K562 (cell line): ENCODE measurements around the gene LIN28A. TPM values are rescaled to one million over a fixed set of nuclear protein-coding genes. Genes with fewer than 3 reads are reported as not detected.

Source experiments
- BCLAF1 ChIP-seq, 2 experiments: fragments of 450-650 bp in 1 of 2; IDR thresholded peaks; 2 replicates each; pipeline ENCODE4 v1.6.1; 2011 to 2017; ENCODE audit warnings: low read depth in 2 of 2, antibody characterized with exemption in 1 of 2, borderline replicate concordance in 1 of 2, low read length in 1 of 2, mild to moderate bottlenecking in 1 of 2, mixed read lengths in 1 of 2; ENCODE audit not compliant: control insufficient read depth in 1 of 2
- BMI1 ChIP-seq: fragments of 150-350 bp; IDR thresholded peaks from 2 replicates; pipeline ENCODE4 v1.6.1; 2014; ENCODE audit warnings: low read length
- DLX4 ChIP-seq: fragments of 250-450 bp; sonication (Bioruptor Pico); IDR thresholded peaks from 2 replicates; pipeline ENCODE4 v1.6.1; 2021; ENCODE audit warnings: mild to moderate bottlenecking
- ETV5 ChIP-seq: sonication (generic); formaldehyde crosslinking; IDR thresholded peaks from 2 replicates; pipeline ENCODE4 v1.4.0; 2020; ENCODE audit warnings: low read depth, mild to moderate bottlenecking, missing genetic modification reagents
- HDAC3 ChIP-seq: fragments of 450-650 bp; IDR thresholded peaks from 2 replicates; pipeline ENCODE4 v1.6.1; 2018; ENCODE audit warnings: borderline replicate concordance, mild to moderate bottlenecking, moderate library complexity; ENCODE audit not compliant: partially characterized antibody
- MTA2 ChIP-seq: fragments of 450-650 bp; IDR thresholded peaks from 2 replicates; pipeline ENCODE4 v1.6.1; 2016; ENCODE audit warnings: low read depth
- NCOA6 ChIP-seq: fragments of 450-650 bp; IDR thresholded peaks from 2 replicates; pipeline ENCODE4 v1.6.1; 2017; ENCODE audit warnings: mild to moderate bottlenecking
- NEUROD1 ChIP-seq: fragments of 150-350 bp; IDR thresholded peaks from 2 replicates; pipeline ENCODE4 v1.6.1; 2014; ENCODE audit warnings: borderline replicate concordance, low read length, low read depth; ENCODE audit not compliant: partially characterized antibody
- NFE2L1 ChIP-seq: fragments of 450-650 bp; IDR thresholded peaks from 2 replicates; pipeline ENCODE4 v1.6.1; 2016; ENCODE audit warnings: missing genetic modification characterization, low read depth, mild to moderate bottlenecking, missing compliant biosample characterization, moderate library complexity, borderline replicate concordance
- NFRKB ChIP-seq: fragments of 450-650 bp; IDR thresholded peaks from 2 replicates; pipeline ENCODE4 v1.6.1; 2016; ENCODE audit warnings: low read depth
- RAD51 ChIP-seq: fragments of 450-650 bp; IDR thresholded peaks from 2 replicates; pipeline ENCODE4 v1.7.1; 2016; ENCODE audit warnings: low read depth, mild to moderate bottlenecking, borderline replicate concordance
- RB1 ChIP-seq: fragments of 450-650 bp; IDR thresholded peaks from 2 replicates; pipeline ENCODE4 v1.6.1; 2017; ENCODE audit warnings: low read depth, mild to moderate bottlenecking
- RBM14 ChIP-seq: fragments of 200-400 bp; formaldehyde crosslinking; IDR thresholded peaks from 2 replicates; pipeline ENCODE4 v1.6.1; 2018; ENCODE audit warnings: low read depth, mild to moderate bottlenecking, low read length, moderate library complexity, borderline replicate concordance; ENCODE audit not compliant: insufficient read depth
- YY1 ChIP-seq, 3 experiments: IDR thresholded peaks; 2 replicates each; pipeline ENCODE4 v1.6.1; 2011; ENCODE audit warnings: low read length in 2 of 3, mild to moderate bottlenecking in 2 of 3, moderate library complexity in 2 of 3, borderline replicate concordance in 1 of 3, control low read depth in 1 of 3, low read depth in 1 of 3; ENCODE audit not compliant: insufficient read depth in 3 of 3, insufficient replicate concordance in 2 of 3, control insufficient read depth in 1 of 3, insufficient read length in 1 of 3; ENCODE audit errors: extremely low read depth in 1 of 3
- ZKSCAN3 ChIP-seq: fragments of 250-450 bp; sonication (Bioruptor Pico); IDR thresholded peaks from 2 replicates; pipeline ENCODE4 v1.4.0; 2020
- ZNF436 ChIP-seq: fragments of 250-450, 450-650 bp; sonication (Bioruptor Pico); formaldehyde crosslinking; IDR thresholded peaks from 2 replicates; pipeline ENCODE4 v1.7.0; 2020; ENCODE audit warnings: mild to moderate bottlenecking
- polyA plus RNA-seq, 8 experiments: library from polyadenylated mRNA; depleted of rRNA in 4 of 8; stranded (reverse) in 5 of 8; unstranded in 3 of 8; fragments of >200 nt; fragmentation: Nextera tagmentation in 2 of 8; fragmentation: Illumina TruSeq in 1 of 8; extraction: Ambion mirVana in 2 of 8; extraction: Trizol in 1 of 8; gene quantifications; 2 replicates each; pipeline versions ENCODE4 v1.2.1 to v1.2.3, GENCODE V29; 2011 to 2014; ENCODE audit warnings: inconsistent platforms in 1 of 8, missing spikeins in 1 of 8
- total RNA-seq, 7 experiments: library from RNA; depleted of rRNA in 6 of 7; stranded (reverse); fragments of >200 nt in 6 of 7; fragmentation: Illumina TruSeq in 2 of 7; extraction: Trizol in 2 of 7; gene quantifications; 2 replicates each; pipeline versions ENCODE4 v1.2.1 to v1.2.3, GENCODE V29; 2011 to 2021; ENCODE audit warnings: low replicate concordance in 1 of 7
- TF ChIP-seq, protein P1 (sequence below): fragments of 450-650 bp; IDR thresholded peaks from 2 replicates; pipeline ENCODE4 v1.7.1; 2018; ENCODE audit warnings: mild to moderate bottlenecking, low read depth; ENCODE audit not compliant: partially characterized antibody
- TF ChIP-seq, protein P2 (sequence below): fragments of 250-450 bp; sonication (Bioruptor Pico); IDR thresholded peaks from 2 replicates; pipeline ENCODE4 v1.4.0; 2020; ENCODE audit warnings: borderline replicate concordance

The LIN28A gene
- total and polyA plus RNA-seq, 9 of the 15 experiments (the other 6 are each of a cell fraction or from before 2014, with no cell fraction given) = 0.80 to 5.4 (median 3.9) TPM

DNA sequence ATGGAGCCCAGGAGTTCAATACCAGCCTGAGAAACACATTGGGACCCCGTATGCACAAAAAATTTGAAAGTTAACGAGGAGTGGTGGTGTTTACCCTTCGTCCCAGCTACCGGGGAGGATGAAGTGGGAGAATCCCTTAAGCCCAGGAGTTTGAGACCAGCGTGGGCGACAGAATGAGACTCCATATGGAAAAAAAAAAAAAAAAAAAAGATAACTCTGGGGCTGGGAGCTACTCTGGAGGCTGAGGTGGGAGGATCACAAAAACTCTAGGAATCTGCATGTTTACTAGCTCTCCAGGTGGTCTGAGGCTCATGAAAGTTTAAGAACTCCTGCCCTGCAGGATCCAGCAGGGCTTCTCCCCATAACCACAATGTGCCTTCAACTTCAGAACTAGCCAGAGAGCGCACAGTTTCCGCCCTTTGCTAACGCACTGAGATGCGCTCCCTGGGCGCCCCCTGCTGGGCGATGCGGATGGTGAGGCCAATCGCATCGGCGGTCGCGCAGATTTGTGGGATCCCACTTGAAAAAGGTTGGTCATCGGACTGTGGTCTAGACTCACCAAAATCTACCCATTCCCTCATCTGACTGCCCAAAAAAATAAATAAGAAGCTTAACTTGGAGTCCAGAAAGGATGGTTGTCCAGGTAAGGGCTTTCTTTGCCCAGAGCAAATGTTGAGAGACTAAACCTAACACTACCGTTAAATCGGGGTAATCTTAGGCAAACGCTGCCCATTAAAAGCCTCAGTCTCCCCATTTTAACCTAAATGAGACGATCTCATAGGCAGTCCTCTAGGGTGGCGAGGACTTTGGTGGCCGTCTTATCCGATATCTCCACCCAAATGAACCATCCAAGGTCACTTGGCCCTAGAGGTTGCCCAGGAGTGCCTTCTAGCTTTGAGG is 46.8 kb upstream of the LIN28A start (continued):
- TF ChIP-seq, protein P1, sequence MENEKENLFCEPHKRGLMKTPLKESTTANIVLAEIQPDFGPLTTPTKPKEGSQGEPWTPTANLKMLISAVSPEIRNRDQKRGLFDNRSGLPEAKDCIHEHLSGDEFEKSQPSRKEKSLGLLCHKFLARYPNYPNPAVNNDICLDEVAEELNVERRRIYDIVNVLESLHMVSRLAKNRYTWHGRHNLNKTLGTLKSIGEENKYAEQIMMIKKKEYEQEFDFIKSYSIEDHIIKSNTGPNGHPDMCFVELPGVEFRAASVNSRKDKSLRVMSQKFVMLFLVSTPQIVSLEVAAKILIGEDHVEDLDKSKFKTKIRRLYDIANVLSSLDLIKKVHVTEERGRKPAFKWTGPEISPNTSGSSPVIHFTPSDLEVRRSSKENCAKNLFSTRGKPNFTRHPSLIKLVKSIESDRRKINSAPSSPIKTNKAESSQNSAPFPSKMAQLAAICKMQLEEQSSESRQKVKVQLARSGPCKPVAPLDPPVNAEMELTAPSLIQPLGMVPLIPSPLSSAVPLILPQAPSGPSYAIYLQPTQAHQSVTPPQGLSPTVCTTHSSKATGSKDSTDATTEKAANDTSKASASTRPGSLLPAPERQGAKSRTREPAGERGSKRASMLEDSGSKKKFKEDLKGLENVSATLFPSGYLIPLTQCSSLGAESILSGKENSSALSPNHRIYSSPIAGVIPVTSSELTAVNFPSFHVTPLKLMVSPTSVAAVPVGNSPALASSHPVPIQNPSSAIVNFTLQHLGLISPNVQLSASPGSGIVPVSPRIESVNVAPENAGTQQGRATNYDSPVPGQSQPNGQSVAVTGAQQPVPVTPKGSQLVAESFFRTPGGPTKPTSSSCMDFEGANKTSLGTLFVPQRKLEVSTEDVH = no peak
- TF ChIP-seq ZKSCAN3 = no peak
- no peak for TF ChIP-seq NFE2L1 (tag)
- no peak for TF ChIP-seq DLX4 (CRISPR knock-in tag)
- TF ChIP-seq, protein P2, sequence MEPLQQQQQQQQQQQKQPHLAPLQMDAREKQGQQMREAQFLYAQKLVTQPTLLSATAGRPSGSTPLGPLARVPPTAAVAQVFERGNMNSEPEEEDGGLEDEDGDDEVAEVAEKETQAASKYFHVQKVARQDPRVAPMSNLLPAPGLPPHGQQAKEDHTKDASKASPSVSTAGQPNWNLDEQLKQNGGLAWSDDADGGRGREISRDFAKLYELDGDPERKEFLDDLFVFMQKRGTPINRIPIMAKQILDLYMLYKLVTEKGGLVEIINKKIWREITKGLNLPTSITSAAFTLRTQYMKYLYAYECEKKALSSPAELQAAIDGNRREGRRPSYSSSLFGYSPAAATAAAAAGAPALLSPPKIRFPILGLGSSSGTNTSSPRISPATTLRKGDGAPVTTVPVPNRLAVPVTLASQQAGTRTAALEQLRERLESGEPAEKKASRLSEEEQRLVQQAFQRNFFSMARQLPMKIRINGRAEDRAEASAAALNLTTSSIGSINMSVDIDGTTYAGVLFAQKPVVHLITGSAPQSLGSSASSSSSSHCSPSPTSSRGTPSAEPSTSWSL (CRISPR knock-in tag) = no peak
- peak; percentile 94 for TF ChIP-seq RB1
- TF ChIP-seq MTA2 = no peak
- no peak for TF ChIP-seq ZNF436 (CRISPR knock-in tag)
- TF ChIP-seq NCOA6 = no peak
- TF ChIP-seq YY1 (IDR thresholded peaks at IDR 0.05; ENCODE audit: borderline replicate concordance in 1 of 3, control insufficient read depth in 1 of 3, extremely low read depth in 1 of 3, insufficient read depth in 3 of 3, insufficient read length in 1 of 3, insufficient replicate concordance in 2 of 3, low read depth in 1 of 3, low read length in 2 of 3) = peak in 2 of 3 experiments; percentile 31 to 48
- no peak for TF ChIP-seq RAD51
- no peak for TF ChIP-seq NFRKB
- no peak for TF ChIP-seq HDAC3
- no peak for TF ChIP-seq BMI1
- no peak for TF ChIP-seq NEUROD1
- TF ChIP-seq ETV5 (CRISPR knock-in tag) = no peak
- TF ChIP-seq BCLAF1 (IDR thresholded peaks at IDR 0.05; ENCODE audit: borderline replicate concordance in 1 of 2, control insufficient read depth in 1 of 2, low read depth in 2 of 2, low read length in 1 of 2) = no peak
- no peak for TF ChIP-seq RBM14
